HG02870 (cell line): Measurements from ENCODE around the gene ARL16.

Experiments used
- ATAC-seq: cut with Tn5 transposase; IDR thresholded peaks from one replicate; pipeline ENCODE4 v1.9.1; 2021; ENCODE audit warnings: mild to moderate bottlenecking, moderate library complexity; ENCODE audit not compliant: unreplicated experiment

The ARL16 gene

GRCh38 chr17:81673561-81674258 is 9.9 kb downstream of the ARL16 start:
- no peak for ATAC-seq

- ATAC-seq, result no peak
These were observed 10.6 kb downstream of the ARL16 start for GRCh38 chr17:81672954-81673353.

DNA sequence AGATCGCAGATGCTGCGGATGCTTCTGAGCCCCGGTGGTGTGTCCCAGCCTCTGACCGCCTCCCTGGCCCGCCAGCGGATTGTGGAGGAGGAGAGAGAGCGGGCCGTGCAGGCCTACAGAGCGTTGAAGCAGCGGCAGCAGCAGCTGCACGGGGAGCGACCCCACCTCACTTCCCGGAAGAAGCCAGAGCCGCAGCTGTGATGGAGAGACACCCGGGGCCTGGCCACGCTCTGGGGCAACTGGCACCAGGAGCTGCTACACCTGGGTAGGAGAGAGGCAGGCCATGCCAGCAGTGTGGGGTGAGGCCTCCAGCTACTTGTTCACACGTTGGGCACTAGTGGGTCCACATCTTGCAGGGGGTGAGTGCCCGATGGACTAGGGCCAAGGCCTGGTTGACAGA is 11.1 kb downstream of the ARL16 start:
- no peak for ATAC-seq

DNA sequence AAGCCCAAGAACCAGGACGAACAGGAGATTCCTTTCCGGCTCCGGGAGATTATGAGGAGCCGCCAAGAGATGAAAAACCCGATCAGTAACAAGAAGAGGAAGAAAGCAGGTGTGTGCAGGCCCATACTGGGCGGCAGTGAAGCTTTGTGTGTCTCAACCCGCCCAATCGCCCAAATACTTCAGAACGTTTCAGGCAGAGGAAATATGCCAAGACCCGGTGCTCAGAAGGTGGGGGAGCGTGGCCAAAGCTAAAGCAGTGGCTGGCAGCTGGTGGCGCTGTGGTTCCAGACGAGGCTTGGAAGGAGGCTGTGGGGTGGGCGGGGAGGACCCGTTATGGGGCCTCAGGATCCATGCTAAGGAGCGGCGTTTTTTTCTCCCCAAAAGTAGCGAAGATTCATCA is 15.8 kb downstream of the ARL16 start:
- ATAC-seq, result no peak

DNA sequence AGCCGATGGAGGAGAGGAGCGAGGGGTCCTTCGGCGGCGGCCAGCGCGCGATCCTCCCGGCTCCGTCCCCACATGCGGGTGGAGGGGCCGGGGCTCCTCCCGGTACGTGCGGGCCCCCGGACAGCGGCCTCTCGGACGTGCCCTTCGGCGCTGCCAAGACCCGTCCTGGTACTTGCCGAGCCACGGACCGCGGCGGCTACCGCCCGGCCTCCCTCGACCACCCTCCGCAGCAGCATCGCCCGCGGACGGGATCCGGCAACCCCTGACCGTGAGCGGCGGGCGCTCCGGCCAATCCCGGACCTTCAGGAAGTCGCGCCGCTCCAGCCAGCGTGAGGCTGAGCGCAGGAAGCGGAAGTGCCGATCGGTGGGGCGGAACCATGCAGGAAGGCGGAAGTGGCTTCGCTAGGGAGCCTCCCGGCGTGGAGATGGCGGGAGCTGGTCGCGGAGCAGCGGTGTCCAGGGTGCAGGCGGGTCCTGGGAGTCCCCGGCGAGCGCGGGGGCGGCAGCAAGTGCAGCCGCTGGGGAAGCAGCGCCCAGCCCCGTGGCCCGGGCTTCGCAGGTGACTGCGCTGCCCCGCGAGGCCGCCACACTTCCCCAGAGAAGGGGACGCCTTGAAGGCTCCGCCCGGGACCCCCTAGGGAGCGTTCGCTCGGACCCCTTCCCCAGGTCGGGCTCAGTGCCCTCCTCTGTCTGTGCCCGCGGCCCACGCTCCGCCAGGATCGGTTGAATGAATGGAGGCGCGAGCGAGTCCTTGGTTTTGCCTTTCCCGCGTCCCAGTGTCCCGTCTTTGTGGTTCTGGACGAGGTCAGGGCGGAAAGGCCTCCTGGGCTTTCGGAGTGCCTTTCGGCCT is 17.0 kb downstream of the ARL16 start, which contains the start of the genes CCDC137 and OXLD1:
TSS of gene CCDC137 (plus strand) at position 396 of the 850 bp plus-strand sequence. CDS start at position 426, 30 bp downstream.
TSS of gene OXLD1 (minus strand) at position 264 of the 850 bp plus-strand sequence. CDS start at position 236, 28 bp downstream.
- peak; percentile 85 for ATAC-seq

- no peak for ATAC-seq
These were observed 17.6 kb downstream of the ARL16 start for GRCh38 chr17:81666092-81666341.

DNA sequence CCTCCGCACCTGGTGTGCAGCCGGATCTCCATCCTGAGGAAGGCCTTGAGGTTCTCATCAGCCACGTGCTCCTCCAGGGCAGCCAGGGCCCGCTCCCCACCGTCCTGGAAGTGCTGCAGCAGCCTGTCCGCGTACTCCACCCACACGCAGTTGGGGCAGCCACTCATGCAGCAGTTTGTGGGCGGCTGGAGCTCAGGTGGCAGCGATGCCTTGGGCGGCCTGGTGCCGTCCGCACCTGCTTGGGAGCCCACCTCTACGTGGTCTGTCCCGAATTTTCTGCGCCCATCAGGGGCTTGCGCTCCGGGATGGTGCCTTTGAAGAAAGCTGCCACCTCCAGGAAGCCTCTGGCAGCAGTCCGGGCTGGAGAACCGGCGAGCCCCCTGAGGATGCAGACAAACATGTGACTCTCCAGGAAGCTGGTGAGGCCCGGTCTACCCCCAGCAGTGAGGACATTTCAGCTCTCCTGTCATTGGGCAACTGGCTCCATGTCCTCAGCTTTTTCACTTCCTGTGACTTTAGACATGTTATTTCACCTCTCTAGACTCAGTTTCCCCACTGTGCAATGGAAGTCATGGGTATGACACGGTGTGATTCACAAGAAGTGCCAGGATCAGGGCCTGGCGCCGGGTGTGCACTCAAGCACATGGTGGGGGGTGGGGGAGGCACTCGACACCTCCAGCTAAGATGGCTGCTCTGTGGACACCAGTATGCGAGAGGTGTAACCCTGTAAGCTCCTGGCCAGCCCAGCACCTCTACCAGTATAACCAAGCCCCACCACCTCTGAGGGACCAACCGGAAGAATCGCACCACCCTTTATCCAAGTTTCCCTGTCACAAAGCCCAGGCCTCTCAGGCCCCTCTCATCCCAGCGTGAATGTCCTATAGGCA is 18.1 kb downstream of the ARL16 start:
- no peak for ATAC-seq

DNA sequence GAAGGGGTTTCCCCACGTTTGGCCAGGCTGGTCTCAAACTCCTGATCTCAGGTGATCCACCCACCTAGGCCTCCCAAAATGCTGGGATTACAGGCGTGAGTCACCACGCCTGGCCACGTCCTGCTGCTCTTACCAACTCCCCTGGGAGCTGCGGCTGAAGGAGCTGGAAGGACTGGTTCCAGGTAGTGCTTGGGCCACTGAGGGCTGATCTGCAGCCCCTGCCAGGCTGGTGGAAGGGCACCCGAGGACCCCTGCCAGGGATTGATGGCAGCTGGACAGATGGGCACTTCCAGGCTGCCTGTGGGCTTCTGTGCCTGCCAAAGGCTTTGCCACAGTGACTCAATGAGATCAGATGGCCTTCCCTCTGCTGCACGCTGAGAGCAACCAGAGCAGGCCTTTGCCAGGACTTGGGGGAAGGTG is 19.5 kb downstream of the ARL16 start:
- ATAC-seq, result no peak

GRCh38 chr17:81662002-81662401 is 21.6 kb downstream of the ARL16 start:
- no peak for ATAC-seq

DNA sequence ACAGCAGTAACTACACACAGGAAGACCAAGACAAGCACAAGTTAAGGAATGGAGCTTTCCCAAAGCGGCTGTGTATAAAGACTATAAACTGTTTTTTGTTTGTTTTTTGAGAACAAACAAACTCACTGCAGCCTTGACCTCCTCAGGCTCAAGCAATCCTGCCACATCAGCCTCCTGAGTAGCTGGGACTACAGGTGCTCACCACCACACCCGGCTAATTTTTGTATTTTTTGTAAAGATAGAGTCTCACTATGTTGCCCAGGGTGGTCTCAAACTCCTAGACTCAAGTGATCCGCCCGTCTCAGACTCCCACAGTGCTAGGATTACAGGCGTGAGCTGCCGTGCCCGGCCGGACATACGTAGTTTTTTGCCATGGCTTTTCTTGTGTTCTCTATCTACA is 23.2 kb downstream of the ARL16 start:
- ATAC-seq, result no peak

DNA sequence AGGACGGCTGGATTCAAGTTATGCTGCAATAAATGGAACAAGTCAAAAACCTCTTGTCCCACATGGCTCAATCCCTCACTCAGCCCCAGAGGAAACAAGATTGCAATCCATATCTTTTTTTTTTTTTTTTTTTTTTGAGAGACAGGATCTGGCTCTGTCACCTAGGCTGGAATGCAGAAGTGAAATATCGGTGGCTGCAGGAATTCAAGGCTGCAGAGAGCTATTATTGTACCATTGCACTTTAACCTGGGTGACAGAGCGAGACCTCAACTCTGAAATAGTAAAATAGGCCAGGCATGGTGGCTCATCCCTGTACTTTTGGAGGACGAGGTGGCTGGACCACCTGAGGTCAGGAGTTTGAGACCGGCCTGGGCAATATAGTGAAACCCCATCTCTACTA is 24.6 kb downstream of the ARL16 start:
- ATAC-seq, result no peak

- ATAC-seq, result no peak
These were observed 26.8 kb downstream of the ARL16 start for GRCh38 chr17:81656835-81657234.

GRCh38 chr17:81656118-81656743 is 27.4 kb downstream of the ARL16 start, which contains the start of gene PDE6G:
TSS of gene PDE6G (minus strand) at chr17:81656542. CDS start at chr17:81653305, 3,237 bp downstream.
- ATAC-seq, result no peak

DNA sequence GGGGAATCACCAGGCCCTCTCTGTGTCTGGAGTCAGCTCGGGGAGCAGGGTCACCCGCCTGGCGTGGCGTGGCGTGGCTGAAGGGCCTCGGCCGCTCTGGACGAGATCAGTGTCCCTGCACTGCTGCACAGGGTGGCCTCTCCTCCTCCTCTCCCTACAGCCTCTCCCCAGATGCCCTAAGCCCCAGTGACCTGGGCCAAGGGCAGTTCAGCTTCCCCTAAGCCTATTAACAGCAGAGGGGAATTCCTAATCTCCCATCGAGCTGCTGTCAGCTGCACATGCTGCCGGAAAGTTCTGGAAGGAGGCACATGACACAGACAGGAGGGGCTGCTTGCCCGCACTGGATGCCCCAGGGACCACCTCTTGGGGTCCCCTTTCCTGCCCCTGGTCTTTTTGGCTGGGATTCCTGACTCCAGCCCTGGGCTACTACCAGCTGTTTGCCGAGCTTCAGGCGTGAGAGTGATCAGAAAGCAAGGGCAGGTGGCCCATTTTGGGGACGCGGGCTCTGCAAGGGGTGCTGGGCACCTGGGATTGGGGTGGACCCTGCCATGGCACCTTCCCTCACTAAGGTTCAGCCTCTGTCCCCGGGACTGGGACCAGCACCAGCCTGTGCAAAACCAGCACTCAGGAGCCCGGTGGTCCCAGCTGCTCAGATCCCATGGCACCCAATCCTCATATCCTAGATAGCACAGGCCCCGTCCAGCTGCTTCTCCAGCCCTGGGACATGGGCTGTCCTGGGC is 28.0 kb downstream of the ARL16 start:
- no peak for ATAC-seq

- no peak for ATAC-seq
These were observed 30.5 kb downstream of the ARL16 start for GRCh38 chr17:81652906-81653771.

DNA sequence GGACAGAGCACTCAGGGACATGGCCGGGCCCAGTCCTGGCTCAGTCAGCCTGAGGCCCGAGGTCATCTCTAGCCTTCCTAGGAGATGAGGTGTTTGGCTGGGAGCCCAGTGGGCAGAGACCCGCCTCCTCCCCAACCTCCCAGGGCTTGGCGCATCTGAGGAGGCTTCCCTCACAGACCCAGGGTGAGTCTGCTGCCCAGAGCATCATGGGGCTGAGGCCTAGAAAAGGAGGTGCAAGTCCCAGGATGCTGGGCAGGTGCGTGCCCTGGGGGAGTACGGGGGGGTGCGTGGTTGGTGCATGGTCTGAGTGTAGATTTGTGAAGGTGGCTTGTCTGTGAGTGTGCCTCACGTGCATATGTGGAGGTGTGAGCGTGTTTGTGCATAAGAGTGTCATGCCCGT is 31.9 kb downstream of the ARL16 start:
- ATAC-seq, result no peak

DNA sequence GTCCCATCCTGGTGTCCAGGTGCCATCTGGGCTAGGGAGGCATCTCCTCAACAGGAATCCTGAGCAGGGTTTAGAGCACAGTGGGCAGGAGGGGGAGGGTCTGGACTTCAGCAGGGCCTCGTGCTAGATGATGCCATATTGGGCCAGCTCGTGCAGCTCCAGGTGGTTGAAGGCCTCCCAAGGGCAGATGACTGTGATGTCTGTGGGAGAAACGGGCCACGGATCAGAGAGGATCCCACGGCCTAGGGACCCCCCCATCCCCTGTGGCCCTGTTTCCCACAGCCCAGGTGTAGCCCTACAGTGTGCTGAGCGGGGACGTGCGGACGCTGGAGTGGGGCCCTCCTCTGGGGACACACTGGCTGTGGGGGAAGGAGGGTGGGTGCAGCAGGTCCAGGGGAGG is 32.6 kb downstream of the ARL16 start:
- no peak for ATAC-seq

DNA sequence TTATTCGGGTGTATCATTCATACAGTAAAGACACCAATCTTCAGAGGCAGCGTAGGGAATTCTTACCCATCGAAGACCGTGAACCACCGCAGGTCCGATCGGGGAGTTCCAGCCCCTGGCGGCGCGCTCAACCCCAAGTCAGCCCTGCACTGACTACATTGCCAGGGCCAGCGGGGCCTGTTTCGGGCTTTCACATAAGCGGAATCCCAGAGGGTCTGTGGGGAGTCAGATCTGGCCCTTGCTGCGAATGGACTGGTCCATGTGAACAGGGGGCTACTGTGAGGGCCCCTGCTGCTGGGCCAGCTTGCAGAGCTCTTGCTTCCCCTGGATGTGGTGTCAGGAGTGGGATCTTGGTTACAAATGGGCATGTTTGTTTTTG is 34.9 kb downstream of the ARL16 start:
- no peak for ATAC-seq

DNA sequence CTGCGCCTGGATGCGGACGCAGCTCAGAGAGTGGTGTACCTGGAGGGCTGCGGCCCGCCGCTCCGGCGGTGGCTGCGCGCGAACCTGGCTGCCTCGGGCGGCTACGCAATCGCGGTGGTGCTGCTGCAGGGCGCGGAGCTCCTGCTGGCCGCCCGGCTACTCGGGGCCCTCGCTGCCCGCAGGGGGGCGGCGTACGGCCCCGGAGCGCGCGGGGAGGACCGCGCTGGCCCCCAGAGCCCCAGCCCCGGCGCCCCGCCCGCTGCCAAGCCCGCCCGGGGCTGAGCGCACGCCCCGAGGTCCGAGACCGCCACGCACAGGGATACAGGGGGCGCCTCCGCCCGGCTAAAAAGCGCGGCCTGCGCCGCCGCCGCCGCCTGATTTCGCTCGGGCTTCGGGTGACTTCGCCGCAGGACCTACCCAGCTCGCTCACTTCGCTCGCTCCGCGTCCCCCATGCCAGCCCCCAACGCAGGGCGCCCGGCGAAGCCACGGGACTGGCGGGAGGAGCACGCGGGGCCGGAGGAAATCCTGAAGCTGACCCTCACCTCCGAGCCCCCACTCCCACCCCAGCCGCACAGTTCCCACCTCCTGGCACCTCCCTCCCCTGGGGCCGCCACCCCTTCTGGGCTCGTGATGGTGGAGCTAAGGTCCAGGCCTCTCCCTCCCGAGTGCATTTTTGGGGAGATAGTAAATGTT is 35.4 kb downstream of the ARL16 start:
- no peak for ATAC-seq
